ENCODE results near the gene ROS1. TPM values are rescaled to one million over a fixed set of nuclear protein-coding genes. Genes with fewer than 3 reads are reported as not detected.

The ROS1 gene
- polyA plus RNA-seq (2012; ENCODE audit: insufficient read length, low read depth), result not detected

DNA sequence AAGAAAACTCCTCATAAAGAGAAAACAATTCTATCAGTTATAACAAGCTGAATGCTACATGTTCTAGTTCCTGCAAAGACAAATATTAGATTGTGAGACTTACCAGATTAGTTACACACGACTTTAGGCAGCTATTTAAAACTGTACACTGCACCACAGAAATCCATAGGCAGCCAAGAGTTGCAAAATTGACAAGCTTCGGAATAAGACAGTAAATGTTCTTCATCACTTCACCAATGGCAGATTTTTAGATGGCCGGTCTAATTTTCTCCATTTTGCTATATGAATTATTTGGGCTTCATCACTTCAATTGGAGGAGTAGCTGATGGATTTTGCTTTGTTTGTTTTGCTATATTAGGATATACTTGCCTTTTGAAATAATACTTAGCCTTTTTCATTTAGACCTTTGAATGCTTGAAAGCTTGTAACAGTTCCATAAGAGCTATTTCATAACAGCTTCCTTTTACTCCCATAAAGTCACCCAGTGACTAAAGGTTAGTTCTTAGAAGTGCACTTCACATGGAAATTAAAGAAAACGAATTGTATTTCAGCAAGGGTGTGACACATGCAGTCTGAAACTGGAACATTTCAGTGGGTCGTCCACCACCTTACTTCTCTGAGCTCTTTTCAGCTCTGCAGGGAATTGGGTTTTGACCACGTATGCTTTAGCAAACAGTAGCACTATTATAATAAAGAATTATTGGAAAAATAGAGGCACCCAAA, at the start of gene ROS1:
Gene ROS1 (minus strand): TSS at position 512 of the 723 bp plus-strand sequence. CDS start 286 bp downstream, at position 226.
- no peak for TF ChIP-seq POLR2AphosphoS5 (IDR thresholded peaks at IDR 0.05; ENCODE audit: low read depth, low read length)
- TF ChIP-seq SIN3A (IDR thresholded peaks at IDR 0.05; ENCODE audit: borderline replicate concordance, insufficient read depth, low read length), result no peak
- TF ChIP-seq, protein P1, sequence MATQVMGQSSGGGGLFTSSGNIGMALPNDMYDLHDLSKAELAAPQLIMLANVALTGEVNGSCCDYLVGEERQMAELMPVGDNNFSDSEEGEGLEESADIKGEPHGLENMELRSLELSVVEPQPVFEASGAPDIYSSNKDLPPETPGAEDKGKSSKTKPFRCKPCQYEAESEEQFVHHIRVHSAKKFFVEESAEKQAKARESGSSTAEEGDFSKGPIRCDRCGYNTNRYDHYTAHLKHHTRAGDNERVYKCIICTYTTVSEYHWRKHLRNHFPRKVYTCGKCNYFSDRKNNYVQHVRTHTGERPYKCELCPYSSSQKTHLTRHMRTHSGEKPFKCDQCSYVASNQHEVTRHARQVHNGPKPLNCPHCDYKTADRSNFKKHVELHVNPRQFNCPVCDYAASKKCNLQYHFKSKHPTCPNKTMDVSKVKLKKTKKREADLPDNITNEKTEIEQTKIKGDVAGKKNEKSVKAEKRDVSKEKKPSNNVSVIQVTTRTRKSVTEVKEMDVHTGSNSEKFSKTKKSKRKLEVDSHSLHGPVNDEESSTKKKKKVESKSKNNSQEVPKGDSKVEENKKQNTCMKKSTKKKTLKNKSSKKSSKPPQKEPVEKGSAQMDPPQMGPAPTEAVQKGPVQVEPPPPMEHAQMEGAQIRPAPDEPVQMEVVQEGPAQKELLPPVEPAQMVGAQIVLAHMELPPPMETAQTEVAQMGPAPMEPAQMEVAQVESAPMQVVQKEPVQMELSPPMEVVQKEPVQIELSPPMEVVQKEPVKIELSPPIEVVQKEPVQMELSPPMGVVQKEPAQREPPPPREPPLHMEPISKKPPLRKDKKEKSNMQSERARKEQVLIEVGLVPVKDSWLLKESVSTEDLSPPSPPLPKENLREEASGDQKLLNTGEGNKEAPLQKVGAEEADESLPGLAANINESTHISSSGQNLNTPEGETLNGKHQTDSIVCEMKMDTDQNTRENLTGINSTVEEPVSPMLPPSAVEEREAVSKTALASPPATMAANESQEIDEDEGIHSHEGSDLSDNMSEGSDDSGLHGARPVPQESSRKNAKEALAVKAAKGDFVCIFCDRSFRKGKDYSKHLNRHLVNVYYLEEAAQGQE (IDR thresholded peaks at IDR 0.05; ENCODE audit: insufficient read depth in 1 of 2, low read depth in 2 of 2, low read length in 2 of 2), result no peak
- TF ChIP-seq TAF1 (IDR thresholded peaks at IDR 0.05; ENCODE audit: borderline replicate concordance, insufficient read depth, low read length), result no peak
- TF ChIP-seq FOXP2 (optimal IDR thresholded peaks at IDR 0.05; ENCODE audit: borderline replicate concordance, extremely low read depth, extremely low read length, insufficient read depth), result no peak

DNA sequence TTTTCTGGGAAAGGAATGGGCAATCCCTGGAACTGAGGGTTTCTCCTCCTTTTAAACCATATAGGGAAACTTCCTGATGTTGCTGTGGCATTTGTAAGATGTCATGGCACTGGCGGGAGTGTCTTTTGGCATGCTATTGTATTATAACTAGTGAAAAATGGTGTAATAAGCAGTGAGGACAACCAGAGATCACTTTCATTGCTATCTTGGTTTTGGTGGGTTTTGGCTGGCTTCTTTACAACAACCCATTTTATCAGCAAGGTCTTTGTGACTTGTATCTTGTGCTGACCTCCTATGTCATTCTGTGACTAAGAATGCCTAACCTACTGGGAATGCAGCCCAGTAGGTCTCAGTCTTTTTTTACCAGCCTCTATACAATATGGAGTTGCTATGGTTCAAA, 47.7 kb upstream of the ROS1 start:
- TF ChIP-seq TAF1 (IDR thresholded peaks at IDR 0.05; ENCODE audit: borderline replicate concordance, insufficient read depth, low read length) (no peak), POLR2AphosphoS5 (IDR thresholded peaks at IDR 0.05; ENCODE audit: low read depth, low read length) (no peak), SIN3A (IDR thresholded peaks at IDR 0.05; ENCODE audit: borderline replicate concordance, insufficient read depth, low read length) (no peak), FOXP2 (optimal IDR thresholded peaks at IDR 0.05; ENCODE audit: borderline replicate concordance, extremely low read depth, extremely low read length, insufficient read depth) (no peak)

DNA sequence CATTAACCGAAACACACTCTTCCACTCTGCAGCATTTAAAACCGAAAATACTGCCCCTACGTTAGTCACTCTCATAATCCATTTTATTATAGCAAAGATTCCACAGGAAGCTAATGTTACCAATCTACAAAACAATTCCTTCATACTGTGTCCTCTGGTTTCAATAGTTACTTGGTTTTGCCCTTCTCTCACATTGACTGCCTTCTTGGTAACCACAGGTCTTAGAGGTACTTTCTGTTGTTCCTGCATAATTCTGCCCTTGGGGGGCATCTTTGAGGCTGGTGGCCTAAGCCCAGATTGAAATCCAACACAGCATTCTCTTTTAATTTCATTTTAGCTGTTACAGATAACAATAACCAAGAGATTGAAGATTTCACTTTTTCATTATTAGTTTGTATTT, 46.9 kb upstream of the ROS1 start:
- TF ChIP-seq POLR2AphosphoS5 (IDR thresholded peaks at IDR 0.05; ENCODE audit: low read depth, low read length), result no peak

DNA sequence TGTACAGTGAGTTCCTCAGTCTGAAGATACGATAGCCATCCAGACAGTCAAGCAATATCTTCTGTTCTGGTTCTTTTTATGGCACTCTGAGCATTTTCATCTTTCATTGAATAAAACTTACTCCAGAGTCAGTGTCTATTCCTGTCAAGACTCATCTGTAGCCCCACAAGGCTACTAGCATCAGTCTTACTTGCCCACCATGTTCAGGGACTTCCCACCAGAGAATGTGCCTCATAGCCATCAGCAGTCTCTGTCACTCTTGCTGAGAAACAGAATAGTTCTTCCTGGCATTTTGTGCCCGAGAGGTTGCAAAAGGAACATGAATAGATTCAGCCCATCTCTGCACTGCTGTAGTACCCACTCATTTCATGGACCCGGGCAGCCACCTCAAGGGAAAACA, 44.0 kb upstream of the ROS1 start:
- no peak for TF ChIP-seq POLR2AphosphoS5 (IDR thresholded peaks at IDR 0.05; ENCODE audit: low read depth, low read length)
- TF ChIP-seq, protein P1 (IDR thresholded peaks at IDR 0.05; ENCODE audit: insufficient read depth in 1 of 2, low read depth in 2 of 2, low read length in 2 of 2), result no peak
- TF ChIP-seq FOXP2 (optimal IDR thresholded peaks at IDR 0.05; ENCODE audit: borderline replicate concordance, extremely low read depth, extremely low read length, insufficient read depth), result no peak
- no peak for TF ChIP-seq TAF1 (IDR thresholded peaks at IDR 0.05; ENCODE audit: borderline replicate concordance, insufficient read depth, low read length)
- TF ChIP-seq SIN3A (IDR thresholded peaks at IDR 0.05; ENCODE audit: borderline replicate concordance, insufficient read depth, low read length), result no peak

DNA sequence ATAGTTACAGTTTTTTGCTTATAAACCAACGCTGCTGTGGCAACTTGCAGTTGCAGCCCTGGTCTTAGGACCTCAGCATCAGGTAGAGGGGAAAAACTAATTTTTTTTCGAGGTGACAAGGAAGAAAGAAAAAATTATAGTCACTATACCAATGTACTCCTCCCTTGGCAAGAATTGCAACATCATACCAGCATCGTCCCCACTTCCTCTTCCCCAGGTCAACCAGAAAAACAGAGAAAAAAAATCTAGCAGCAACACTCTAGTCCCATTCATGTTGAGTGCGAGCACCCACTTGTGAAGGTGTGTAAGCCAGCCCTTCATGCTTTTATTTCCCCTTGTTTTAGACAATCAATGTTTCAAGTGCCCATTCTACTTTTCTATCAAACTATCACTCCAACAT, 43.6 kb upstream of the ROS1 start:
- TF ChIP-seq POLR2AphosphoS5 (IDR thresholded peaks at IDR 0.05; ENCODE audit: low read depth, low read length) (no peak), FOXP2 (optimal IDR thresholded peaks at IDR 0.05; ENCODE audit: borderline replicate concordance, extremely low read depth, extremely low read length, insufficient read depth) (no peak), SIN3A (IDR thresholded peaks at IDR 0.05; ENCODE audit: borderline replicate concordance, insufficient read depth, low read length) (no peak)
- TF ChIP-seq, protein P1 (IDR thresholded peaks at IDR 0.05; ENCODE audit: insufficient read depth in 1 of 2, low read depth in 2 of 2, low read length in 2 of 2), result no peak

DNA sequence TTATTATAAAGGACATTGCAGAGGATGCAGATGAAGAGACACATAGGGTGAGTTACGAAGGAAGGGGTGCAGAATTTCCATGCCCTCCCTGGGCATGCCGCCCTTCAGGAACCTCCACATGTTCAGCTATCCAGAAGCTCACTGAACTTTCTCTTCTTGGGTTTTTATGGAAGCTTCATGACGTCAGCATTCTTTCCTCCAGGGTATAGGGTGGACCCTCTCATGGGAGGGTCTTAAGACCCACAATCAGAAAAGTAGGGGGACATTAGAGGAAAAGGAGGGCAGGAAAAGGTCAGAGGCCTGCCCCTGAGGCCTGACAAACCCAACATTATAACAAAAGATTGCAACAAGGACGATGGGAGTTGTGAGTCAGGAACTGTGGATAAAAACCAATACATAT, 42.1 kb upstream of the ROS1 start:
- no peak for TF ChIP-seq FOXP2 (optimal IDR thresholded peaks at IDR 0.05; ENCODE audit: borderline replicate concordance, extremely low read depth, extremely low read length, insufficient read depth)

All from PFSK-1 (cell line).